HL-60 (cell line): ENCODE results near the gene FCER2.

ENCODE experiments used
- DNase-seq, 2 experiments: peaks; one replicate each; pipeline ENCODE4 v3.0.0-alpha.2; 2010 to 2020; ENCODE audit warnings: low read depth in 1 of 2, low spot score in 1 of 2
- H3K27ac ChIP-seq: fragments of 250-450 bp; sonication (Bioruptor Pico); replicated peaks from 2 replicates; pipeline ENCODE4 v1.5.1; 2020; ENCODE audit warnings: mild to moderate bottlenecking, moderate library complexity
- H3K27me3 ChIP-seq: fragments of 250-450 bp; sonication (Bioruptor Pico); 2 replicates; pipeline ENCODE4 v1.5.1; 2021; ENCODE audit warnings: mild to moderate bottlenecking, moderate library complexity; ENCODE audit not compliant: insufficient read depth, poor library complexity, severe bottlenecking
- H3K4me3 ChIP-seq: replicated peaks from 2 replicates; pipeline ENCODE4 v1.5.1; 2011; ENCODE audit warnings: mild to moderate bottlenecking, control low read depth, low read length; ENCODE audit not compliant: insufficient read depth
- GABPA ChIP-seq: IDR thresholded peaks from 2 replicates; pipeline ENCODE4 v1.6.1; 2012; ENCODE audit warnings: low read depth
- POLR2AphosphoS5 ChIP-seq: IDR thresholded peaks from 2 replicates; pipeline ENCODE4 v1.6.1; 2012; ENCODE audit warnings: low read depth
- SPI1 ChIP-seq: IDR thresholded peaks from 2 replicates; pipeline ENCODE4 v1.6.1; 2012; ENCODE audit warnings: low read depth, mild to moderate bottlenecking, borderline replicate concordance
- TF ChIP-seq, protein P1 (sequence below): IDR thresholded peaks from 2 replicates; pipeline ENCODE4 v1.6.1; 2012; ENCODE audit warnings: low read depth; ENCODE audit not compliant: insufficient replicate concordance
- TF ChIP-seq, protein P2 (sequence below): IDR thresholded peaks from one replicate; pipeline ENCODE4 v1.5.1; 2011; ENCODE audit warnings: low read length, control low read depth, inconsistent platforms; ENCODE audit not compliant: insufficient read depth

FCER2 gene

DNA sequence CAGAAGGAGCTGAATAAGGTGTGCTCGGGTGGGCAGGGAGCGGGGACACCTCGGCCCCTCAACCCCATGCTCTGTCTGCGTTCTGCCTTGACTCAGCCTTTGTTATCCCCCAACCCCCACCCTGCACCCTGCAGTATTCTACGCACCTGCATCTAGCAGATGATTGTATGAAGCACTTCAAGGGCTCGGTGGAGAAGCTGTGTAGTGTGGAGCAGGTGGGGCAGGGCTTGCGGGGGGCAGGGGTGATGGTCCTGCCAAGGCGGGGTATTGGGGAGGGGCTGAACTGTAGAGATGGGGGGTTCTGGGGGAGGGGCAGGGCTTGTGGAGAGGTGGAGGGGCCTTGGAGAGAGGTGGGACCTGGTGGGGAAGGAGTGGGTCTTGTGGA lies 58.9 kb downstream of the FCER2 start:
- TF ChIP-seq SPI1 (no peak), GABPA (no peak), POLR2AphosphoS5 (no peak)
- TF ChIP-seq, protein P1, sequence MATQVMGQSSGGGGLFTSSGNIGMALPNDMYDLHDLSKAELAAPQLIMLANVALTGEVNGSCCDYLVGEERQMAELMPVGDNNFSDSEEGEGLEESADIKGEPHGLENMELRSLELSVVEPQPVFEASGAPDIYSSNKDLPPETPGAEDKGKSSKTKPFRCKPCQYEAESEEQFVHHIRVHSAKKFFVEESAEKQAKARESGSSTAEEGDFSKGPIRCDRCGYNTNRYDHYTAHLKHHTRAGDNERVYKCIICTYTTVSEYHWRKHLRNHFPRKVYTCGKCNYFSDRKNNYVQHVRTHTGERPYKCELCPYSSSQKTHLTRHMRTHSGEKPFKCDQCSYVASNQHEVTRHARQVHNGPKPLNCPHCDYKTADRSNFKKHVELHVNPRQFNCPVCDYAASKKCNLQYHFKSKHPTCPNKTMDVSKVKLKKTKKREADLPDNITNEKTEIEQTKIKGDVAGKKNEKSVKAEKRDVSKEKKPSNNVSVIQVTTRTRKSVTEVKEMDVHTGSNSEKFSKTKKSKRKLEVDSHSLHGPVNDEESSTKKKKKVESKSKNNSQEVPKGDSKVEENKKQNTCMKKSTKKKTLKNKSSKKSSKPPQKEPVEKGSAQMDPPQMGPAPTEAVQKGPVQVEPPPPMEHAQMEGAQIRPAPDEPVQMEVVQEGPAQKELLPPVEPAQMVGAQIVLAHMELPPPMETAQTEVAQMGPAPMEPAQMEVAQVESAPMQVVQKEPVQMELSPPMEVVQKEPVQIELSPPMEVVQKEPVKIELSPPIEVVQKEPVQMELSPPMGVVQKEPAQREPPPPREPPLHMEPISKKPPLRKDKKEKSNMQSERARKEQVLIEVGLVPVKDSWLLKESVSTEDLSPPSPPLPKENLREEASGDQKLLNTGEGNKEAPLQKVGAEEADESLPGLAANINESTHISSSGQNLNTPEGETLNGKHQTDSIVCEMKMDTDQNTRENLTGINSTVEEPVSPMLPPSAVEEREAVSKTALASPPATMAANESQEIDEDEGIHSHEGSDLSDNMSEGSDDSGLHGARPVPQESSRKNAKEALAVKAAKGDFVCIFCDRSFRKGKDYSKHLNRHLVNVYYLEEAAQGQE = no peak
- TF ChIP-seq, protein P2, sequence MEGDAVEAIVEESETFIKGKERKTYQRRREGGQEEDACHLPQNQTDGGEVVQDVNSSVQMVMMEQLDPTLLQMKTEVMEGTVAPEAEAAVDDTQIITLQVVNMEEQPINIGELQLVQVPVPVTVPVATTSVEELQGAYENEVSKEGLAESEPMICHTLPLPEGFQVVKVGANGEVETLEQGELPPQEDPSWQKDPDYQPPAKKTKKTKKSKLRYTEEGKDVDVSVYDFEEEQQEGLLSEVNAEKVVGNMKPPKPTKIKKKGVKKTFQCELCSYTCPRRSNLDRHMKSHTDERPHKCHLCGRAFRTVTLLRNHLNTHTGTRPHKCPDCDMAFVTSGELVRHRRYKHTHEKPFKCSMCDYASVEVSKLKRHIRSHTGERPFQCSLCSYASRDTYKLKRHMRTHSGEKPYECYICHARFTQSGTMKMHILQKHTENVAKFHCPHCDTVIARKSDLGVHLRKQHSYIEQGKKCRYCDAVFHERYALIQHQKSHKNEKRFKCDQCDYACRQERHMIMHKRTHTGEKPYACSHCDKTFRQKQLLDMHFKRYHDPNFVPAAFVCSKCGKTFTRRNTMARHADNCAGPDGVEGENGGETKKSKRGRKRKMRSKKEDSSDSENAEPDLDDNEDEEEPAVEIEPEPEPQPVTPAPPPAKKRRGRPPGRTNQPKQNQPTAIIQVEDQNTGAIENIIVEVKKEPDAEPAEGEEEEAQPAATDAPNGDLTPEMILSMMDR = no peak
- no peaks in the 10 kb centered on the region for H3K27me3 ChIP-seq
- H3K4me3 ChIP-seq = no peak overlapping the region
- DNase-seq = no peak
- no peak overlapping the region for H3K27ac ChIP-seq

DNA sequence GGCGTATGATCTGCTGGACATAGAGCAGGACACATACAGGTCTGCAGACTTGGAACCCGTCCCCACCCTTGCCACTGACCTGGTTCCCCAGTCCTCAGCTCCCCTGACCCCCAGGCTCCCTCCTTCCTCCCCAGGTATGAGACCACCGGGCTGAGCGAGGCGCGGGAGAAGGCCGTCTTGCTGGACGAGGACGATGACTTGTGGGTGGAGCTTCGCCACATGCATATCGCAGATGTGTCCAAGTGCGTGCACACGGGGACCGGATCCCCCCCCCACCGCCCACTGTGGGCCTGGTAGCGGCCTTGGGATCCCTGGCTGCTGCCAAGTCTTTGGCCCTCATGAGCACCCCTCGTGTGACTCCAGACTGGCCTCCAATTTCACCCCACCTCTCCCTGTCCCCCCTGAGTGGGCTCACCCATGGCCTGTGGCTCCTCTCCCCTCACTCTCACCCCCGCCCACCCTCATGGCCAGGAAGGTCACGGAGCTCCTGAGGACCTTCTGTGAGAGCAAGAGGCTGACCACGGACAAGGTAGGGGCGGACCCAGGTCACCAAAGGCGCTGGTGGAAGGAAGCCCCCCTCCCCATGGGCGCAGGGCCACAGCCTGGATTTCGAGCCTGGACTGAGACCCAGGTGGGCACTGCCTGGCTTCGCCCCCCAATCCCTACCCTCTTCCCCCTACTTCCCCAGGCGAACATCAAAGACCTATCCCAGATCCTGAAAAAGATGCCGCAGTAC lies 59.5 kb downstream of the FCER2 start:
- Histone ChIP-seq H3K4me3 (no peak overlapping the region), H3K27ac (no peak overlapping the region), H3K27me3 (no peaks in the 10 kb centered on the region)
- DNase-seq = no peak
- TF ChIP-seq GABPA (no peak), POLR2AphosphoS5 (no peak), SPI1 (no peak)
- TF ChIP-seq, protein P2 = no peak
- TF ChIP-seq, protein P1 = no peak

DNA sequence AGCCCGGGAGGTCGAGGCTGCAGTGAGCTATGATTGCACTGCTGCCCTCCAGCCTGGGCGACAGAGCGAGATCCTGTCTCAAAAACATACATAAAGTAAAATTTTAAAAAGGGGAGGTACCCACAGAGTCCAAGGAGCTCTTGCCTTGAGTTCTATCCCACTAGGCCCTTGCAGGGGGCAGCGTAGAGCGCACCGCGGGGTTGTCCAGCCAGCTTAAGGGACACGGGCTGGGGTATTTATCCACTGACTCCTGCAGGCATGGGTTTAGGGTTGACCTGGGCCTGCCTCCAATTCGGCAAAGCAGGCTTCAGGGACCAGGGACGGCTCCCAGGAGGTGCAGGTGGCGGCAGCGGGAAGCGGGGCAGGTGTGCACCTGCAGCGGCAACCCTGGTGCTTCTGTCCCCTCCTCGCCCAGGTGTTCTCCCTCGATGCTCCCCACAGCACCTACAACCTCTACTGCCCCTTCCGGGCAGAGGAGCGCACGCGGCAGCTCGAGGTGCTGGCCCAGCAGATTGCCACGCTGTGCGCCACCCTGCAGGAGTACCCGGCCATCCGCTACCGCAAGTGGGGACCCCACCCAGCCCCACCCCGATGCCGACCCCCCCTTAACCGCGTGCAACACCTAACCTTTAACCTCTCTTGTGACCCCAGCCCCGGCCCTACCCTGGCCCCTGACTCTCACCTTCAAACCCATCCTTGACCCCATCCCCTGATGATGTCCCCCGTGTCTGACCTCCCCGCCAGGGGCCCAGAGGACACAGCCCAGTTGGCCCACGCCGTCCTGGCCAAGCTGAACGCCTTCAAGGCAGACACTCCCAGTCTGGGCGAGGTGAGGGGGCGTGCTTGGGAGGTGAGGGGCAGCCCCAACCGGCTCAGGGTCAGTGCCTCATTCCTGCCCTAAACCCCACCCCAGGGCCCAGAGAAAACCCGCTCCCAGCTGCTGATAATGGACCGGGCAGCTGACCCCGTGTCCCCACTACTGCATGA lies 60.3 kb downstream of the FCER2 start:
- no peak overlapping the region for H3K27ac ChIP-seq
- H3K4me3 ChIP-seq = no peak overlapping the region
- H3K27me3 ChIP-seq = no peaks in the 10 kb centered on the region
- DNase-seq = no peak
- TF ChIP-seq, protein P2 = no peak
- TF ChIP-seq, protein P1 = no peak
- TF ChIP-seq SPI1 (no peak), POLR2AphosphoS5 (0 out of 2 replicates have a peak, but pooled peaks have one; percentile 32)
